ENCODE results near the gene UBE4B. TPM values are rescaled to one million over a fixed set of nuclear protein-coding genes. Genes with fewer than 3 reads are reported as not detected.

The UBE4B gene
- total RNA-seq, result 10 to 100 TPM; 37.5 to 60.3 (median 51.3) TPM

DNA sequence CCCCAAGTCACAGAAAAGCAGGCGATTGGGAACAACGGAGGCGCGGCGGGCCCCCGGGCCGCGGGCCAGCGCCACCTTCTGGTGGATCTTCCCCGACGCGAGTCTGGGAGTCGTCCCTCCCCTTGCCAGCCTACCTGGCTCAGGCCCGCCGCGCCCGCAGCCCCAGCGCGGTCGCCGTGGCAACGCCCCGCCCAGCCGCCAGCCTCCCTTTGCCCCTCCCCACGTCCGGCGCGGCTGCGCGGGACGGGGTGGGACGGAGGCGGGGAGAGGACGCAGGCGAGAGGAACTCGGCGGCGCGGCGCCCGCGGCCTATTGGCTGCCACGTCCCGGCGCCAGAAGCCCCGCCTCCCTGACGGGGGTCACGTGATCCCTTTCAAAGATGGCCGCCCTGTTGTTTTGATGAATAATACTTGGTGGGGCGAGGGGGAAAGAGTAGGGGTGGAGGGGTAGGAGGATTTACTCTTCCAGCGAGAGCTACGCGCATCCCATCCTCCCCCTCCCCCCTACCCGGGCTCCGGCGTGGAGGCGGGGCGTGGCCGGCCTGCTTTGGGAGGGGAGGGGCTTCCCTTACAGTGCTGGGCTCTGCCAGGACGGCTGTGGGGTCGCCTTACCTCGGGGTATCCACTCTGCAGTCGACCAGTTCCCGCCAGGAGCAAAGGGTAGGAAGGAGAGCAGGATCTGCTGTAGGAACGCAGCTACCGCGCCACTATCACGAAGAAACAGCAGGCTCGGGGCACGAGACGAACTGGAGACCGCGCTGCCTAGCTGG lies at the start of gene UBE4B:
UBE4B (plus strand) TSS at position 369 of the 769 bp plus-strand sequence. CDS start 713 bp downstream, outside the sequence.
- intact Hi-C loops (cut with DNase I), result no loop called here
- WGBS, 2 donors, result 0% methylated on average over 3 to 24 of the region's 73 CpGs
- peak in 1 of 4 donors; percentile 51 for TF ChIP-seq POLR2A (IDR thresholded peaks at IDR 0.05)
- TF ChIP-seq, protein P1, sequence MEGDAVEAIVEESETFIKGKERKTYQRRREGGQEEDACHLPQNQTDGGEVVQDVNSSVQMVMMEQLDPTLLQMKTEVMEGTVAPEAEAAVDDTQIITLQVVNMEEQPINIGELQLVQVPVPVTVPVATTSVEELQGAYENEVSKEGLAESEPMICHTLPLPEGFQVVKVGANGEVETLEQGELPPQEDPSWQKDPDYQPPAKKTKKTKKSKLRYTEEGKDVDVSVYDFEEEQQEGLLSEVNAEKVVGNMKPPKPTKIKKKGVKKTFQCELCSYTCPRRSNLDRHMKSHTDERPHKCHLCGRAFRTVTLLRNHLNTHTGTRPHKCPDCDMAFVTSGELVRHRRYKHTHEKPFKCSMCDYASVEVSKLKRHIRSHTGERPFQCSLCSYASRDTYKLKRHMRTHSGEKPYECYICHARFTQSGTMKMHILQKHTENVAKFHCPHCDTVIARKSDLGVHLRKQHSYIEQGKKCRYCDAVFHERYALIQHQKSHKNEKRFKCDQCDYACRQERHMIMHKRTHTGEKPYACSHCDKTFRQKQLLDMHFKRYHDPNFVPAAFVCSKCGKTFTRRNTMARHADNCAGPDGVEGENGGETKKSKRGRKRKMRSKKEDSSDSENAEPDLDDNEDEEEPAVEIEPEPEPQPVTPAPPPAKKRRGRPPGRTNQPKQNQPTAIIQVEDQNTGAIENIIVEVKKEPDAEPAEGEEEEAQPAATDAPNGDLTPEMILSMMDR (IDR thresholded peaks at IDR 0.05), result peak; percentile 77 to 97 (median 92)
- Histone ChIP-seq H3K9me3 (no peaks in the 10 kb centered on the region), H3K4me3 (peak within 1 kb of the TSS; percentile 81 to 100 (median 94)), H3K27ac (peak within 1 kb of the TSS; percentile 97 to 100 (median 98)), H3K36me3 (peaks cover 0 to 13% (median 0%) of the 10 kb centered on the region in 3 donors), H3K27me3 (no peaks in the 10 kb centered on the region), H3K4me1 (peaks cover 12 to 47% (median 15%) of the 10 kb centered on the region in 3 donors)
- peak; percentile 92 for DNase-seq

DNA sequence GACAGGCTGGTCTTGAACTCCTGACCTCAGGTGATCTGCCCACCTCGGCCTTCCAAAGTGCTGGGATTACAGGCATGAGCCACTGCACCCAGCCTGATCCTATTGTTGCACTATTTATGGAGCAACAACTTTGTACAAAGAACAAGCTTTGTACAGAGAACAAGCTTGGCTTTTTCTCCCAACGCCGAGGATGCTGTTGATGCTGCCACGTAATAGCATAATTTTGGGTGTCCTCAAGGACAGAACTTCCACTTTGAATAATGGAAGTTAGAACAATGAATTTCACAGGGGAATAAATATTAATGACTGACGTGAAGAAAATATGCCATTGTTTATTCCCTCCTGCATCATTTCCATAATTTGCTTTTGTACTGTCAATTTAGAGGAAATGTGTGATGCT lies 48.5 kb upstream of the UBE4B start:
- WGBS, 2 donors, result 81 to 85% methylated on average over 4 to 5 of the region's 5 CpGs
- no peak for TF ChIP-seq POLR2A (IDR thresholded peaks at IDR 0.05)
- TF ChIP-seq, protein P1 (IDR thresholded peaks at IDR 0.05), result no peak
- Histone ChIP-seq H3K27ac (peak overlapping the region in 1 of 4 donors; percentile 9), H3K36me3 (peaks cover 0 to 53% (median 12%) of the 10 kb centered on the region in 3 donors), H3K4me3 (no peak overlapping the region), H3K9me3 (no peaks in the 10 kb centered on the region), H3K27me3 (no peaks in the 10 kb centered on the region), H3K4me1 (no peaks in the 10 kb centered on the region)
- intact Hi-C loops (cut with DNase I), result no loop called here
- no peak for DNase-seq

DNA sequence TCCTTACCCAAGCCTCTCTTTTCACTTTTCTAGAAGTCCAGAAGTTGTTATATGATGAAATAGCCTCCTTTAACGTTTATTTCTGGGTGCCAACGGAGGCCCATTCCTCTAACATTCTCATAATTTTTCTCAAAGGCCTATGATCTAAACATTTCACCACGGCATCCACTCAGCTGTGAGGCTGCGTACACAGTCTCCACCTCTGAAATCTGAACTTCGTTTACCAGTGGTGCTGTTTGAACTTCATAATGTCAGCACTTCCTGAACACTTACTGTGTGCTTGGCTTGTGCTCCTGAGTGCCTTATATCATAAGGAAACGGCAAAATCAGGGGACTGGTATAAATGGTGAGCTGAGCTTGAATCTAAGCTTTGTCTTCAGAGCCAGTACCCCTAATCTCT lies 47.8 kb upstream of the UBE4B start:
- Histone ChIP-seq H3K4me3 (no peak overlapping the region), H3K4me1 (no peaks in the 10 kb centered on the region), H3K9me3 (no peaks in the 10 kb centered on the region), H3K27ac (peak overlapping the region in 2 of 4 donors; percentile 10 to 34), H3K36me3 (peaks cover 0 to 45% (median 12%) of the 10 kb centered on the region in 3 donors), H3K27me3 (no peaks in the 10 kb centered on the region)
- 49 to 61% methylated on average over 6 of the region's 6 CpGs for WGBS, 2 donors
- TF ChIP-seq, protein P1 (IDR thresholded peaks at IDR 0.05), result no peak
- TF ChIP-seq POLR2A (IDR thresholded peaks at IDR 0.05), result no peak
- DNase-seq, result no peak
- intact Hi-C loops (cut with DNase I), result no loop called here

DNA sequence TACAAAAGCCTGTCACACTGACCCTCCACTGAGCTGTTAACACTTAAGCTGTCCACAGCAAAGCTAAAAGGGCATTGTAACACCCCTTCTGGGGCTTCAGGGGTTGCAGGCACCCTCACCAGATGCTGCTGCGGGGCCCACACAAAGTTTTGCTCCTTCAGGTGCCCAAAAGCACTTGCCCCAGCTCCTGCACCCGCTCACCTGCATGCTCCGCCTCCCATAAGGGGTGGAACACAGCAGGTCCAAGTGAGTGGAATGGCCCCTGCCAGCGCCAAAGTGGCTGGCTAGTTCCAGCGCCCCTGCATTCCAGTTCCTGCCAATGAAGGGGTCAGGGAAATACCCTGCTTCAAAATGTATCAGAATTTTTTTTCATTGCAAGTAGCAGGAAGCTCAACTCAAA lies 43.0 kb upstream of the UBE4B start:
- Histone ChIP-seq H3K27ac (no peak overlapping the region), H3K9me3 (no peaks in the 10 kb centered on the region), H3K4me3 (no peak overlapping the region), H3K27me3 (no peaks in the 10 kb centered on the region), H3K4me1 (peaks cover 0 to 14% (median 5%) of the 10 kb centered on the region in 3 donors), H3K36me3 (no peaks in the 10 kb centered on the region)
- DNase-seq, result no peak
- intact Hi-C loops (cut with DNase I), result no loop called here
- WGBS, 2 donors, result 81% methylated on average over 4 of the region's 5 CpGs; no CpG with 5 or more reads in 1 of the 2 donors
- no peak for TF ChIP-seq POLR2A (IDR thresholded peaks at IDR 0.05)
- TF ChIP-seq, protein P1 (IDR thresholded peaks at IDR 0.05), result no peak

DNA sequence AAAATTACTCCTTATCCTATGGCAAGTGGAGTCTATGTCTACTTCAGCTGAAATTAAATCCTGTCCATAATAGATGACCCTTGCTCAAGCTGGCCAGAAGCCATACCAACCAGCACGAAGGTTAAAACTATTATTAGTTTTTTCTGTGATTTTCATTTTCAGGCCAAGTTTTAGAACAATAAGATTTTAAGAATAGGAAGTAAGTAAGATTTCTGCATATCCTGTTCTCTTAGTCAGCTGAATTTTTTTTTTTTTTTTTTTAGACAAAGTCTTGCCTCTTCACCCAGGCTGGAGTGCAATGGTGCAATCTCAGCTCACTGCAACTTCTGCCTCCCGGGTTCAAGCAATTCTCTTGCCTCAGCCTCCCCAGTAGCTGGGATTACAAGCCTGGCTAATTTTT lies 41.8 kb upstream of the UBE4B start:
- DNase-seq, result no peak
- no peak overlapping the region for H3K4me3 ChIP-seq
- peak overlapping the region in 2 of 4 donors; percentile 18 to 49 for H3K27ac ChIP-seq
- no peaks in the 10 kb centered on the region for H3K9me3 ChIP-seq
- 8 to 35% methylated on average over 2 of the region's 2 CpGs for WGBS, 2 donors
- TF ChIP-seq, protein P1 (IDR thresholded peaks at IDR 0.05), result no peak
- no peak for TF ChIP-seq POLR2A (IDR thresholded peaks at IDR 0.05)
- no peaks in the 10 kb centered on the region for H3K36me3 ChIP-seq
- intact Hi-C loops (cut with DNase I), result no loop called here
- peaks cover 0 to 4% (median 0%) of the 10 kb centered on the region in 4 donors for H3K27me3 ChIP-seq
- H3K4me1 ChIP-seq, result peaks cover 0 to 14% (median 5%) of the 10 kb centered on the region in 3 donors

Measured in esophagus squamous epithelium (tissue), 5 donors.